Neural progenitor cell (in vitro differentiated cells): Measurements from ENCODE around the gene ZDHHC12.

Experiments used
- CTCF ChIP-seq: fragments of 200-600 bp; sonication (generic); IDR thresholded peaks from 2 replicates; pipeline ENCODE4 v1.5.1; 2017; ENCODE audit warnings: antibody characterized with exemption, mild to moderate bottlenecking
- EZH2phosphoT487 ChIP-seq: fragments of 200-600 bp; sonication (generic); IDR thresholded peaks from 2 replicates; pipeline ENCODE4 v1.6.1; 2017; ENCODE audit warnings: antibody characterized with exemption

DNA sequence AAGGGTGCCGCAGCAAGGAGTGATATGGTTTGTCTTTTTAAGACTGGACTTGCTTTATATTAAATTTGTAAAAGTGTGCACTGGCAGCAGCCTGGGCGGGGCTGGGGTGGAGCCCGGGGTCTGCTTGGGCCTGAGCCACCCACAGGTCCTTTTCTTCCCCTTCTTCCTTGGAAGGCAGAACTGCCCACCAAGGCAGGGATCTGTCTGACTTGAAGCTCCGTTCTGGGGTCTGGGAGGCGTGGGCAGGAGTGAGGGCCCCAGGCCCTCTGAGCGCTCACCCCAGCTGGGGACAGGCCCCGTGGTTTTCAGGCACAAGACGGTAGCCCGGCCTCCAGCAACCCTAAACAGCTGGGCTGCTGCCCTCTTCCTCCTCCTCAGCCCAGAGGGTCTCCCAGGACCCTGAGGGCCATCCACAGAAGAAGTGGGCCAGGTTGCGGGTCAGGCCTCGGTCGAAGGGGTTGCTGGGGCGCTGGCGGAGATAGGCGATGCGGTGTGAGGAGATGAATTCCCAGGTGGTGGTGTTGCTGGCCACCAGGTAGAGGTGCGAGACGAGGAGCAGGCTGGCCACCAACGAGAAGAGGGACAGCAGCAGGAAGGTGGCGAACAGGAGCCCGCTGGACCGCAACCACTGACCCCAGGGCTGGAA lies 3.0 kb downstream of the ZDHHC12 start:
- no peak for TF ChIP-seq CTCF
- no peak for TF ChIP-seq EZH2phosphoT487
